ENCODE data around the gene KCNG4. TPM values are rescaled to one million over a fixed set of nuclear protein-coding genes. Genes with fewer than 3 reads are reported as not detected.

Gene KCNG4
- total RNA-seq, 6 experiments from 2014 or later: not detected

DNA sequence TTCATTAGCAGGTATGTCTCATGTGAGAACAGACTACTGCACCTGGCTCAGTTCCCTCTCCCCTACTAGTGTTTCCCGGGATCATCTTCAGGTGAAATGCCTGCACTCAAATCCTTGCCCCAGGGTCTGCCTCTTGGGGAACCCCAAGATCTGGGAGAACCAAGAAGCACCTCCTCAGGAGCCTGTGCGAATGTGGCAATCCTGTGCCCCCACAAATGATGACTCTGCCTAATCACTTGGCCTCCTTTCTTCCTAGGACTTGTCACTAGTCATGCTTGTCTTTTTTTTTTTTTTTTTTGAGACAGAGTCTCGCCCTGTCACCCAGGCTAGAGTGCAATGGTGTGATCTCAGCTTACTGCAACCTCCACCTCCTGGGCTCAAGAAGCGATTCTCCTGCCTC is 27.2 kb downstream of the KCNG4 start:
- Mint-ChIP-seq H3K36me3 (ENCODE audit: low read depth) (no peaks in the 10 kb centered on the region), H3K27ac (no peak overlapping the region), H3K4me1 (ENCODE audit: low read depth) (no peaks in the 10 kb centered on the region), H3K9me3 (no peaks in the 10 kb centered on the region), H3K27me3 (ENCODE audit: insufficient read depth) (peaks cover 30% of the 10 kb centered on the region), H3K4me3 (no peak overlapping the region)
- TF ChIP-seq CTCF (IDR thresholded peaks at IDR 0.05): no peak
- no peak for DNase-seq

DNA sequence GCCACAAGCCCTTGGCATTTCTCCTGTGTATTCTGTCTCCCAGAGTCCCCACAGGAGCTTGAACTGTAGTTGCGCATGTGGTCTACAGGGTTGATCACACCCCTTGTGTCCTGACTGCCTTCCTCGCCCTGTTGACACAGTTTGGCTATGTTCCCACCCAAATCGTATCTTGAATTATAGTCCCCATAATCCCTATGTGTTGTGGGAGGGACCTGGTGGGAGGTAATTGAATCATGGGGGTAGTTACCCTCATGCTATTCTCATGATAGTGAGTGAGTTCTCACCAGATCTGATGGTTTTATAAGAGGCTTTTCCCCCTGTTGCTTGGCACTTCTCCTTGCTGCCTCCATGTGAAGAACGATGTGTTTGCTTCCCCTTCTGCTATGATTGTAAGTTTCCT is 27.7 kb downstream of the KCNG4 start:
- H3K4me1 Mint-ChIP-seq (ENCODE audit: low read depth): no peaks in the 10 kb centered on the region
- H3K9me3 Mint-ChIP-seq: no peaks in the 10 kb centered on the region
- H3K4me3 Mint-ChIP-seq: no peak overlapping the region

GRCh38 chr16:84209989-84210388 is 29.8 kb downstream of the KCNG4 start:
- no peak overlapping the region for H3K27ac Mint-ChIP-seq
- H3K27me3 Mint-ChIP-seq (ENCODE audit: insufficient read depth): peaks cover 40% of the 10 kb centered on the region
- H3K36me3 Mint-ChIP-seq (ENCODE audit: low read depth): no peaks in the 10 kb centered on the region
- DNase-seq: no peak
- no peak overlapping the region for H3K4me3 Mint-ChIP-seq
- no peaks in the 10 kb centered on the region for H3K9me3 Mint-ChIP-seq
- peak; percentile 50 for TF ChIP-seq CTCF (IDR thresholded peaks at IDR 0.05)
- H3K4me1 Mint-ChIP-seq (ENCODE audit: low read depth): peaks cover 13% of the 10 kb centered on the region; the same call in 1 of the 2 replicates

More for the DNA sequence above, 27.7 kb downstream of the KCNG4 start:
- Mint-ChIP-seq H3K36me3 (ENCODE audit: low read depth) (no peaks in the 10 kb centered on the region), H3K27me3 (ENCODE audit: insufficient read depth) (peaks cover 28% of the 10 kb centered on the region), H3K27ac (no peak overlapping the region)
- DNase-seq: no peak
- no peak for TF ChIP-seq CTCF (IDR thresholded peaks at IDR 0.05)

DNA sequence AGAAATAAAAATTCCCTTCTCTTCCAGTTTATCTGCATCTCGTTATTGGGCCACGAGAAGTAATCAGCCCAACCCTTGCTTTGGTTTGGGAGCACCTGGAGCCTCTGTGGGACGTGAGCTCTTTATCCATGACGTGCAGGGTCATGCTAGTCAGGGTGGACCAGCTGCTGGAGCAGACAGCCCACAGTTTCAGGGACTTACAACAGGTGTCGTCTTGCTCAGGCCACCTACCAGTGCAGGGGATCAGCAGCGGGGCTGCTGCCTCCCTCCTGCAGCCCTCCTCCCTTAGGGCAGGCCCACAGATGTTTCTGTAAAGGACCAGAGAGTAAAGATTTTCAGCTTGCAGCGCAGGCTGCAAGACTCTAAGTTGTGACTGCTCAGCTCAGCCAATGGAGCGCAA is 31.9 kb downstream of the KCNG4 start:
- Mint-ChIP-seq H3K27me3 (ENCODE audit: insufficient read depth) (peaks cover 40% of the 10 kb centered on the region), H3K4me1 (ENCODE audit: low read depth) (peaks cover 13% of the 10 kb centered on the region; the same call in 1 of the 2 replicates), H3K27ac (no peak overlapping the region), H3K4me3 (no peak overlapping the region), H3K36me3 (ENCODE audit: low read depth) (no peaks in the 10 kb centered on the region), H3K9me3 (no peaks in the 10 kb centered on the region)
- DNase-seq: no peak
- TF ChIP-seq CTCF (IDR thresholded peaks at IDR 0.05): no peak

- H3K27me3 Mint-ChIP-seq (ENCODE audit: insufficient read depth): peaks cover 42% of the 10 kb centered on the region
- no peaks in the 10 kb centered on the region for H3K9me3 Mint-ChIP-seq
- TF ChIP-seq CTCF (IDR thresholded peaks at IDR 0.05): no peak
- H3K27ac Mint-ChIP-seq: no peak overlapping the region
- H3K4me1 Mint-ChIP-seq (ENCODE audit: low read depth): peaks cover 13% of the 10 kb centered on the region; the same call in 1 of the 2 replicates
- H3K4me3 Mint-ChIP-seq: no peak overlapping the region
- no peak for DNase-seq
- H3K36me3 Mint-ChIP-seq (ENCODE audit: low read depth): no peaks in the 10 kb centered on the region
Measured at GRCh38 chr16:84207251-84207650, 32.6 kb downstream of the KCNG4 start.

All from HFFc6 (cell line).